GM12878 (cell line): ENCODE results near the gene TCERG1L. TPM values are rescaled to one million over a fixed set of nuclear protein-coding genes. Genes with fewer than 3 reads are reported as not detected.

Experiments
- ATAC-seq: fragments of 200-7000 bp; cut with Tn5 transposase; 3 replicates; pipeline ENCODE4 v1.9.1; 2020; ENCODE audit warnings: mild to moderate bottlenecking, moderate library complexity
- BruUV-seq: library from RNA; stranded (reverse); fragments of 400-500 nt; replicated peaks from 2 replicates; lab custom pipeline; 2021; lab: Mats Ljungman, UMichigan
- CTCF ChIA-PET: fragments of 300-600 bp; sonication (Branson Sonifier 250); formaldehyde crosslinking; extraction: SDS; loops from one replicate; lab custom pipeline; 2021; ENCODE audit warnings: inconsistent platforms; lab: Yijun Ruan, JAX
- POLR2A ChIA-PET: fragments of 350-600 bp; formaldehyde crosslinking; extraction: SDS; loops from one replicate; lab custom pipeline; 2021; ENCODE audit warnings: inconsistent platforms; lab: Charles Lee
- RAD21 ChIA-PET: fragments of 300-600 bp; sonication (Branson Sonifier 250); formaldehyde crosslinking; loops from one replicate; lab custom pipeline; 2023; ENCODE audit warnings: antibody characterized with exemption; ENCODE audit not compliant: unreplicated experiment; lab: Charles Lee
- SMC1A ChIA-PET: fragments of 300-600 bp; sonication (Branson Sonifier 250); formaldehyde crosslinking; loops from one replicate; lab custom pipeline; 2023; ENCODE audit not compliant: unreplicated experiment, uncharacterized antibody; lab: Charles Lee
- DNase-seq: peaks from one replicate; pipeline ENCODE4 v3.0.0-alpha.2; 2011; ENCODE audit warnings: low read depth, low spot score
- FAIRE-seq: peaks from 3 replicates; lab custom pipeline; 2011; peaks lifted over from hg19 to GRCh38; lab: Jason Lieb, UNC
- H2AFZ ChIP-seq: 2 replicates; pipeline ENCODE4 v1.6.0; 2011; ENCODE audit warnings: low read depth, low read length, control low read depth; ENCODE audit not compliant: control insufficient read depth
- H3K27ac ChIP-seq: 2 replicates; pipeline ENCODE4 v1.5.1; 2011; ENCODE audit warnings: control low read depth; ENCODE audit not compliant: control insufficient read depth, insufficient read depth
- H3K27me3 ChIP-seq, 2 experiments: replicated peaks in 1 of 2; 2 replicates each; pipeline versions ENCODE4 v1.6.0 to v1.6.1; 2011; ENCODE audit warnings: low read length in 1 of 2; ENCODE audit not compliant: control insufficient read depth in 2 of 2, insufficient read depth in 2 of 2
- H3K36me3 ChIP-seq, 2 experiments: 2 replicates each; pipeline ENCODE4 v1.5.1; 2011; ENCODE audit warnings: low read length in 1 of 2; ENCODE audit not compliant: control insufficient read depth in 2 of 2, insufficient read depth in 2 of 2
- H3K4me1 ChIP-seq: 2 replicates; pipeline ENCODE4 v1.6.1; 2011; ENCODE audit warnings: mild to moderate bottlenecking, low read length, moderate library complexity, mixed read lengths; ENCODE audit not compliant: control insufficient read depth, insufficient read depth
- H3K4me2 ChIP-seq: 2 replicates; pipeline ENCODE4 v1.6.0; 2011; ENCODE audit warnings: control low read depth; ENCODE audit not compliant: control insufficient read depth, insufficient read depth
- H3K4me3 ChIP-seq: fragments of 200-600 bp; sonication (generic); 2 replicates; pipeline ENCODE4 v1.5.1; 2016
- H3K79me2 ChIP-seq: 2 replicates; pipeline ENCODE4 v1.6.0; 2011; ENCODE audit warnings: low read length; ENCODE audit not compliant: control insufficient read depth, insufficient read depth
- H3K9ac ChIP-seq: 2 replicates; pipeline ENCODE4 v1.8.0; 2011; ENCODE audit warnings: low read length, control low read depth, mixed read lengths; ENCODE audit not compliant: control insufficient read depth, insufficient read depth
- H3K9me3 ChIP-seq: replicated peaks from 3 replicates; pipeline ENCODE4 v1.5.1; 2011; ENCODE audit warnings: mild to moderate bottlenecking, low read length; ENCODE audit not compliant: control insufficient read depth, insufficient read depth
- H4K20me1 ChIP-seq: 2 replicates; pipeline ENCODE4 v1.6.0; 2011; ENCODE audit not compliant: control insufficient read depth, insufficient read depth
- CHD2 ChIP-seq: IDR thresholded peaks from 2 replicates; pipeline ENCODE4 v1.6.1; 2011; ENCODE audit warnings: low read depth, low read length, improper control_type of control experiment, borderline replicate concordance
- E2F4 ChIP-seq: IDR thresholded peaks from 2 replicates; pipeline ENCODE4 v1.6.1; 2012; ENCODE audit warnings: low read depth, low read length, improper control_type of control experiment
- MTA3 ChIP-seq: IDR thresholded peaks from 2 replicates; pipeline ENCODE4 v1.6.1; 2012; ENCODE audit warnings: low read length, inconsistent platforms, borderline replicate concordance
- NRF1 ChIP-seq: conservative IDR thresholded peaks from 2 replicates; pipeline ENCODE4 v1.6.1; 2011; ENCODE audit warnings: mild to moderate bottlenecking, low read depth, low read length, improper control_type of control experiment
- RUNX3 ChIP-seq: IDR thresholded peaks from 2 replicates; pipeline ENCODE4 v1.6.1; 2012; ENCODE audit warnings: low read length, inconsistent platforms
- SMAD5 ChIP-seq: IDR thresholded peaks from 2 replicates; pipeline ENCODE4 v1.6.1; 2016; ENCODE audit warnings: antibody characterized with exemption, low read depth
- STAT1 ChIP-seq: fragments of 450-650 bp; conservative IDR thresholded peaks from 2 replicates; pipeline ENCODE4 v1.6.1; 2014; ENCODE audit warnings: antibody characterized with exemption, mild to moderate bottlenecking
- SUPT20H ChIP-seq: IDR thresholded peaks from 2 replicates; pipeline ENCODE4 v1.6.1; 2011; ENCODE audit warnings: low read depth, mild to moderate bottlenecking, low read length, moderate library complexity, borderline replicate concordance; ENCODE audit not compliant: control insufficient read depth
- ZBED1 ChIP-seq: IDR thresholded peaks from 2 replicates; pipeline ENCODE4 v1.6.1; 2016; ENCODE audit warnings: borderline replicate concordance
- ZNF687 ChIP-seq: fragments of 450-650 bp; IDR thresholded peaks from 2 replicates; pipeline ENCODE4 v1.6.1; 2017; ENCODE audit warnings: mild to moderate bottlenecking, moderate library complexity
- WGBS: methylation state at CpG from one replicate; pipeline ENCODE4 v1.1.6; 2016; ENCODE audit warnings: low lambda C conversion rate; ENCODE audit not compliant: insufficient replicate concordance, insufficient coverage; ENCODE audit errors: missing lambda C conversion rate; 5-methylcytosine and 5-hydroxymethylcytosine counted together
- in situ Hi-C: fragments of 300-500 bp; cut with MboI; formaldehyde crosslinking; loops from 9 replicates; pipeline ENCODE4 v1.14.3; 2018; ENCODE audit warnings: mixed read lengths
- intact Hi-C: fragments of 100-400 bp; cut with micrococcal nuclease; formaldehyde crosslinking; loops from one replicate; pipeline ENCODE4 v1.14.2; 2022; ENCODE audit not compliant: unreplicated experiment
- polyA plus RNA-seq, 11 experiments: library from polyadenylated mRNA; depleted of rRNA in 4 of 11; unstranded in 6 of 11; stranded (reverse) in 5 of 11; fragments of >200 nt; fragmentation: Nextera tagmentation in 4 of 11; fragmentation: Illumina TruSeq in 1 of 11; extraction: Ambion mirVana in 4 of 11; extraction: Trizol in 1 of 11; gene quantifications; 1 replicate in 1 of 11; 2 replicates in 10 of 11; pipeline versions ENCODE4 v1.2.1 to v1.2.3, GENCODE V29; 2011 to 2016; ENCODE audit warnings: inconsistent platforms in 2 of 11, missing spikeins in 2 of 11, low read depth in 1 of 11
- total RNA-seq, 4 experiments: library from RNA; depleted of rRNA in 3 of 4; stranded (reverse); fragments of >200 nt in 3 of 4; fragmentation: Illumina TruSeq in 1 of 4; extraction: Trizol in 1 of 4; gene quantifications; 2 replicates each; pipeline versions ENCODE4 v1.2.1 to v1.2.3, GENCODE V29; 2013 to 2021
- TF ChIP-seq, protein P1 (sequence below): fragments of 450-650 bp; IDR thresholded peaks from 2 replicates; pipeline ENCODE4 v1.6.1; 2017; ENCODE audit warnings: mild to moderate bottlenecking

The TCERG1L gene
- total and polyA plus RNA-seq, 10 of the 15 experiments (the other 5 are each of a cell fraction or from before 2014, with no cell fraction given), result not detected

DNA sequence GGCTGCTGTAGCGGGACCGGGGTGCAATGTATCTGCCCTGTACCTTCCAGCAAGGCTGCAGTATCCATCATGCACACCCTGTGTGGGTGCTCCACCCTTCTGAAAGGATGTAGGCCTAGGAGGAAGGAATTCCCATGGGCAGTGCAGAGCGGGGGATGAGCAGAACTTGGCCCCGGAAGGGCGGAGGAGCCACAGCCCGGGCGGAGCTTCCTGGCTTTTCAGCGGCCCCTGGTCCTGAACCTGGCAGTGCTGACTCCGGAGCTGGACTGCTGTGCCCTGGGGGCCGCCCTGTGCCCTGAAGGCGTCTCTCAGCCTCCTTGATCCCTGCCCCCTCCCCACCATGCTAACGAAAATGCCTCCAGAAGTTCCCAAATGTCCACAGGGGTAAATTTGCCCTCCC is 175.8 kb downstream of the TCERG1L start:
- CTCF ChIA-PET, result no interaction called here
- no peak for ATAC-seq
- in situ Hi-C loops, result no loop called here
- DNase-seq, result no peak
- H3K79me2 ChIP-seq, result no peaks in the 10 kb centered on the region
- no peak overlapping the region for H3K9ac ChIP-seq
- H3K36me3 ChIP-seq, result no peaks in the 10 kb centered on the region
- H4K20me1 ChIP-seq, result no peaks in the 10 kb centered on the region
- POLR2A ChIA-PET, result no interaction called here
- no peak overlapping the region for H3K4me3 ChIP-seq
- no peak overlapping the region for H3K27ac ChIP-seq
- 21% methylated on average over 12 of the region's 12 CpGs for WGBS
- no peak overlapping the region for H2AFZ ChIP-seq
- TF ChIP-seq NRF1 (no peak), SMAD5 (no peak), STAT1 (no peak), SUPT20H (no peak), RUNX3 (no peak), MTA3 (no peak), ZNF687 (no peak), ZBED1 (no peak), CHD2 (no peak), E2F4 (no peak)
- TF ChIP-seq, protein P1, sequence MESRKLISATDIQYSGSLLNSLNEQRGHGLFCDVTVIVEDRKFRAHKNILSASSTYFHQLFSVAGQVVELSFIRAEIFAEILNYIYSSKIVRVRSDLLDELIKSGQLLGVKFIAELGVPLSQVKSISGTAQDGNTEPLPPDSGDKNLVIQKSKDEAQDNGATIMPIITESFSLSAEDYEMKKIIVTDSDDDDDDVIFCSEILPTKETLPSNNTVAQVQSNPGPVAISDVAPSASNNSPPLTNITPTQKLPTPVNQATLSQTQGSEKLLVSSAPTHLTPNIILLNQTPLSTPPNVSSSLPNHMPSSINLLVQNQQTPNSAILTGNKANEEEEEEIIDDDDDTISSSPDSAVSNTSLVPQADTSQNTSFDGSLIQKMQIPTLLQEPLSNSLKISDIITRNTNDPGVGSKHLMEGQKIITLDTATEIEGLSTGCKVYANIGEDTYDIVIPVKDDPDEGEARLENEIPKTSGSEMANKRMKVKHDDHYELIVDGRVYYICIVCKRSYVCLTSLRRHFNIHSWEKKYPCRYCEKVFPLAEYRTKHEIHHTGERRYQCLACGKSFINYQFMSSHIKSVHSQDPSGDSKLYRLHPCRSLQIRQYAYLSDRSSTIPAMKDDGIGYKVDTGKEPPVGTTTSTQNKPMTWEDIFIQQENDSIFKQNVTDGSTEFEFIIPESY, result no peak
- TF ChIP-seq, all 136 proteins: peak for 0
- FAIRE-seq, result no peak
- Histone ChIP-seq H3K4me2 (no peak overlapping the region), H3K4me1 (no peaks in the 10 kb centered on the region), H3K27me3 (no peaks in the 10 kb centered on the region), H3K9me3 (no peaks in the 10 kb centered on the region; the same call in 2 of the 3 replicates)
- RAD21 ChIA-PET, result no interaction called here
- BruUV-seq, result no TSS peak
- intact Hi-C loops, result no loop called here
- SMC1A ChIA-PET, result no interaction called here
